D341Med (cell line): ENCODE results near the gene CDT1.
"Not testable (repeated sequence)": the region's sequence is repeated elsewhere in the genome, so short reads cannot be mapped to it uniquely, and the experiment has no call there.

Experiments
- DNase-seq: peaks from one replicate; pipeline ENCODE4 v3.0.0; 2012; ENCODE audit warnings: low spot score

The CDT1 gene

GRCh38 chr16:88817785-88818574 lies 14.4 kb downstream of the CDT1 start:
- DNase-seq, result no peak

GRCh38 chr16:88818575-88818874 lies 14.9 kb downstream of the CDT1 start:
- no peak for DNase-seq

- no peak for DNase-seq
Observed at GRCh38 chr16:88819126-88819525, 15.5 kb downstream of the CDT1 start.

- no peak for DNase-seq
Observed at GRCh38 chr16:88820385-88821025, 16.9 kb downstream of the CDT1 start.

- DNase-seq, result no peak
Observed at GRCh38 chr16:88821168-88821850, 17.7 kb downstream of the CDT1 start.

- no peak for DNase-seq
Observed at GRCh38 chr16:88822281-88823040, 18.9 kb downstream of the CDT1 start.

GRCh38 chr16:88823646-88824045 lies 20.1 kb downstream of the CDT1 start:
- not testable (repeated sequence) for DNase-seq

GRCh38 chr16:88824256-88825077 lies 20.9 kb downstream of the CDT1 start:
- no peak for DNase-seq

- DNase-seq, result no peak
Observed at GRCh38 chr16:88825146-88825545, 21.6 kb downstream of the CDT1 start.

GRCh38 chr16:88826070-88826840 lies 22.7 kb downstream of the CDT1 start:
- no peak for DNase-seq

- no peak for DNase-seq
Observed at GRCh38 chr16:88827727-88828126, 24.1 kb downstream of the CDT1 start.

GRCh38 chr16:88828711-88829110 lies 25.1 kb downstream of the CDT1 start:
- no peak for DNase-seq

GRCh38 chr16:88830258-88830657 lies 26.7 kb downstream of the CDT1 start:
- DNase-seq, result no peak

GRCh38 chr16:88830783-88831182 lies 27.2 kb downstream of the CDT1 start:
- no peak for DNase-seq

GRCh38 chr16:88831838-88832237 lies 28.2 kb downstream of the CDT1 start:
- no peak for DNase-seq

- DNase-seq, result no peak
Observed at GRCh38 chr16:88833086-88833485, 29.5 kb downstream of the CDT1 start.

GRCh38 chr16:88834670-88835069 lies 31.1 kb downstream of the CDT1 start:
- no peak for DNase-seq

- no peak for DNase-seq
Observed at GRCh38 chr16:88835383-88835782, 31.8 kb downstream of the CDT1 start.

- DNase-seq, result no peak
Observed at GRCh38 chr16:88835818-88836217, 32.2 kb downstream of the CDT1 start.

- DNase-seq, result no peak
Observed at GRCh38 chr16:88836791-88837190, 33.2 kb downstream of the CDT1 start.

- DNase-seq, result no peak
Observed at GRCh38 chr16:88837806-88838205, 34.2 kb downstream of the CDT1 start.
